Measurements from ENCODE around the gene LINS1.

DNA sequence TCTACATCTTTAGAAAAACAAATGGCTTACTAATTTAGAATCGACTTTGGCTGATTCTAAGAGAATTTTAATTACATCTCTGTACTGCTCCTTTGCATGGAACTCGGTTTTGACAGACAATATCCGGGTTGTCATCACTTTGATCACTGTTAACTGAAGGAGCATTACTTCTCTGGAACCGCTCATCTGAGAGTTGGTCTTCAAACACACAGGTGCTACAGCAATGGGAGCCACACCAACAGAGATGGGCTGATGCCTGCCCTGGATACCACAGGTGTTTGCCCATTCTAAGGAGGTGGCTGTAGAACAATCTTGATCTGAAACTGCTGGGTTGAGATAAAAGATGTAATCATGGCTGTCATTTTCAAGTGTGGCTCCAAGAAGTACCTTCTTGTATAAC lies 21.6 kb downstream of the LINS1 start:
- TF ChIP-seq BHLHE40 (IDR thresholded peaks at IDR 0.05; ENCODE audit: borderline replicate concordance) (no peak), ELF4 (IDR thresholded peaks at IDR 0.05) (no peak), TARDBP (IDR thresholded peaks at IDR 0.05) (no peak), SP1 (IDR thresholded peaks at IDR 0.05) (no peak), L3MBTL2 (conservative IDR thresholded peaks at IDR 0.05) (no peak), ARNT (IDR thresholded peaks at IDR 0.05) (no peak), FOXM1 (IDR thresholded peaks at IDR 0.05; ENCODE audit: borderline replicate concordance) (no peak), NFRKB (IDR thresholded peaks at IDR 0.05) (no peak), FOXK2 (IDR thresholded peaks at IDR 0.05) (no peak), ZNF384 (IDR thresholded peaks at IDR 0.05) (no peak), FOXA1 (IDR thresholded peaks at IDR 0.05) (no peak), HDGF (IDR thresholded peaks at IDR 0.05; ENCODE audit: borderline replicate concordance) (no peak)
